Thyroid gland (tissue), 4 donors: ENCODE data around the gene ORMDL3.

Source experiments
- POLR2A ChIP-seq, 2 donors: fragments of 450-650 bp; IDR thresholded peaks; one replicate each; pipeline ENCODE4 v1.6.1; 2017; ENCODE audit warnings: antibody characterized with exemption in 2 of 2, mild to moderate bottlenecking in 2 of 2, moderate library complexity in 1 of 2
- TF ChIP-seq, protein P1 (sequence below), 6 experiments: fragments of 200-600 bp in 3 of 6; fragments of 450-650 bp in 3 of 6; sonication (generic) in 3 of 6; IDR thresholded peaks; one replicate each; pipeline ENCODE4 v1.5.1; 2016 to 2019; ENCODE audit warnings: antibody characterized with exemption in 6 of 6, mild to moderate bottlenecking in 2 of 6, inconsistent platforms in 1 of 6, moderate library complexity in 1 of 6

DNA sequence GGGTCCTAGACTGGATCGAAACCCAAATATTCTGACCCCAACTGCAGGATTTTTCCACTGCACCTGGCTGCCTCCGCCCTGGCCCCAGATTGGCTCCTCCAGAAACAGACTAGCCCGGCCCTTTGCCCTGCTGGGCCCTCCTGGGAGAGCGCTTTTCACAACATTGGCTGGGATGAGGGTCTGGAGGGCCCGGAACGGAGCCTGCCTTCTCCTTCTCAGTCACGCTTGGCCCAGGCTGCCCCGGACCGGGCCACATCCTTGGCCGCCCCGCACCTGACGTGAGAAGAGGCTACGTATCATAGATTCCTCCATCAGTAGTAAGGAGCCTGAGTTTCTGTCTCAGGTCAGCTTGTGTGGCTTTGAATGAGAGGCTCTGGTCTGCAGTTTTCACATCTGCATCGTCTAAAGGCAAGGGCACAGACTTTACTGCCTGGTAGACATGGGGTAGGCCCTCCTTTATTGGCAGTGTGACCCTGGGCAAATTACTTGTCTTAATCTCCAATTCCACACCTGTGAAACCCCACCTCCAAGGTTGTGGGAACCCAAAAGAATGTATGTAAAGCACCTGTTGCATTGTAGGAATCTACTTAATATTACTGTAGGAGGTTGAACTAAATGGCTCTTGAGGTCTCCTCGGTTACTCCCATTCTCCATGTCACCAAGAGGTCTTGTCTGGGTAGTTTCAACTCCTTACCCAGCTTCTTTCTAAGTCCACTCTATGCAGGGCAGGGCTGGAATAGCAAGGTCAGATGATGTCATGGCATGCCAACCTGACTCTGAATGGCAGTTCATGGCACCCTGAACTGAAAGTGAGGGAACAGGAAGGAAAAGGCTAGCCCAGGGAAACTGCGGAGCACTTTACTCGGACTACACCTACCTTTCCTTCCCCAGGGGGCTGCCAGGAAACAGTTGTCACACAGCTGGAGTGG is 792 bp upstream of the ORMDL3 start:
- TF ChIP-seq, protein P1, sequence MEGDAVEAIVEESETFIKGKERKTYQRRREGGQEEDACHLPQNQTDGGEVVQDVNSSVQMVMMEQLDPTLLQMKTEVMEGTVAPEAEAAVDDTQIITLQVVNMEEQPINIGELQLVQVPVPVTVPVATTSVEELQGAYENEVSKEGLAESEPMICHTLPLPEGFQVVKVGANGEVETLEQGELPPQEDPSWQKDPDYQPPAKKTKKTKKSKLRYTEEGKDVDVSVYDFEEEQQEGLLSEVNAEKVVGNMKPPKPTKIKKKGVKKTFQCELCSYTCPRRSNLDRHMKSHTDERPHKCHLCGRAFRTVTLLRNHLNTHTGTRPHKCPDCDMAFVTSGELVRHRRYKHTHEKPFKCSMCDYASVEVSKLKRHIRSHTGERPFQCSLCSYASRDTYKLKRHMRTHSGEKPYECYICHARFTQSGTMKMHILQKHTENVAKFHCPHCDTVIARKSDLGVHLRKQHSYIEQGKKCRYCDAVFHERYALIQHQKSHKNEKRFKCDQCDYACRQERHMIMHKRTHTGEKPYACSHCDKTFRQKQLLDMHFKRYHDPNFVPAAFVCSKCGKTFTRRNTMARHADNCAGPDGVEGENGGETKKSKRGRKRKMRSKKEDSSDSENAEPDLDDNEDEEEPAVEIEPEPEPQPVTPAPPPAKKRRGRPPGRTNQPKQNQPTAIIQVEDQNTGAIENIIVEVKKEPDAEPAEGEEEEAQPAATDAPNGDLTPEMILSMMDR (IDR thresholded peaks at IDR 0.05), result peak in 1 of 6 experiments; percentile 31
- peak in 1 of 2 donors; percentile 10 for TF ChIP-seq POLR2A (IDR thresholded peaks at IDR 0.05)
